Iris pigment epithelial cell (primary cell): ENCODE results near the gene CARD10.
A peak's percentile ranks its signal among the peaks of the same experiment; 100 is the strongest.

ENCODE experiments used
- DNase-seq: peaks from one replicate; pipeline ENCODE4 v3.0.0-alpha.2; 2011; ENCODE audit warnings: low read depth

Gene CARD10

GRCh38 chr22:37527081-37527752, 8.0 kb upstream of the CARD10 start:
- peak; percentile 37 for DNase-seq

- DNase-seq = no peak
Measured at GRCh38 chr22:37526376-37526775, 7.2 kb upstream of the CARD10 start.

- DNase-seq = no peak
Measured at GRCh38 chr22:37525746-37526350, 6.6 kb upstream of the CARD10 start.

GRCh38 chr22:37525073-37525745, 6.0 kb upstream of the CARD10 start:
- peak; percentile 83 for DNase-seq

GRCh38 chr22:37522482-37522881, 3.3 kb upstream of the CARD10 start:
- no peak for DNase-seq

- no peak for DNase-seq
Measured at GRCh38 chr22:37521236-37521739, 2.1 kb upstream of the CARD10 start.

- DNase-seq = no peak
Measured at GRCh38 chr22:37520776-37521191, 1.6 kb upstream of the CARD10 start.

- no peak for DNase-seq
Measured at GRCh38 chr22:37518509-37519267, 527 bp downstream of the CARD10 start.

- DNase-seq = no peak
Measured at GRCh38 chr22:37517826-37518450, 1.3 kb downstream of the CARD10 start.

- no peak for DNase-seq
Measured at GRCh38 chr22:37516456-37516855, 2.8 kb downstream of the CARD10 start.

GRCh38 chr22:37515901-37516300, 3.3 kb downstream of the CARD10 start:
- no peak for DNase-seq

- DNase-seq = no peak
Measured at GRCh38 chr22:37514526-37515051, 4.6 kb downstream of the CARD10 start.

GRCh38 chr22:37511395-37512104, 7.7 kb downstream of the CARD10 start:
- no peak for DNase-seq

- DNase-seq = no peak
Measured at GRCh38 chr22:37510091-37510490, 9.1 kb downstream of the CARD10 start.

GRCh38 chr22:37509059-37509860, 10.0 kb downstream of the CARD10 start:
- DNase-seq = no peak

- no peak for DNase-seq
Measured at GRCh38 chr22:37508431-37508992, 10.7 kb downstream of the CARD10 start.

GRCh38 chr22:37507731-37508130, 11.5 kb downstream of the CARD10 start:
- DNase-seq = no peak

- no peak for DNase-seq
Measured at GRCh38 chr22:37505989-37506388, 13.2 kb downstream of the CARD10 start.

- DNase-seq = no peak
Measured at GRCh38 chr22:37505565-37505964, 13.7 kb downstream of the CARD10 start.

GRCh38 chr22:37504964-37505363, 14.3 kb downstream of the CARD10 start:
- DNase-seq = no peak
